SU-DHL-6 (cell line): Measurements from ENCODE around the gene KLF8.

ENCODE experiments used
- H2AFZ ChIP-seq: fragments of 200-600 bp; sonication (generic); 2 replicates; pipeline ENCODE4 v1.6.1; 2014; ENCODE audit warnings: low read depth, mild to moderate bottlenecking, moderate library complexity, mixed read lengths, antibody characterized with exemption, low read length; ENCODE audit not compliant: severe bottlenecking
- H3F3A ChIP-seq: fragments of 200-600 bp; shearing (Covaris generic); 2 replicates; pipeline ENCODE4 v1.6.0; 2016; ENCODE audit warnings: antibody characterized with exemption, mild to moderate bottlenecking; ENCODE audit not compliant: insufficient read depth
- H3K27ac ChIP-seq: fragments of 200-600 bp; sonication (generic); 2 replicates; pipeline ENCODE4 v1.5.1; 2016; ENCODE audit warnings: low read depth, mild to moderate bottlenecking, low read length, moderate library complexity, mixed read lengths
- H3K27me3 ChIP-seq: fragments of 200-600 bp; sonication (generic), shearing (Covaris generic); 2 replicates; pipeline ENCODE4 v1.6.0; 2014; ENCODE audit warnings: mild to moderate bottlenecking, low read length
- H3K36me3 ChIP-seq: fragments of 200-600 bp; sonication (generic); 2 replicates; pipeline ENCODE4 v1.6.1; 2014; ENCODE audit warnings: mild to moderate bottlenecking, low read length, mixed read lengths
- H3K4me2 ChIP-seq: fragments of 300-600, 200-600 bp; shearing (Covaris generic), sonication (generic); 2 replicates; pipeline ENCODE4 v1.6.0; 2014; ENCODE audit warnings: low read length, low read depth, mild to moderate bottlenecking; ENCODE audit not compliant: poor library complexity, severe bottlenecking
- H3K4me3 ChIP-seq: fragments of 200-600 bp; sonication (generic); 2 replicates; pipeline ENCODE4 v1.5.1; 2014; ENCODE audit warnings: antibody characterized with exemption, low read length, mild to moderate bottlenecking, mixed read lengths; ENCODE audit not compliant: insufficient read depth, poor library complexity, severe bottlenecking
- H3K79me2 ChIP-seq: fragments of 200-600 bp; sonication (generic); 2 replicates; pipeline ENCODE4 v1.6.1; 2014; ENCODE audit warnings: mild to moderate bottlenecking, low read length, moderate library complexity; ENCODE audit not compliant: insufficient read depth
- H3K9ac ChIP-seq: fragments of 200-600 bp; sonication (generic); 2 replicates; pipeline ENCODE4 v1.7.0; 2014; ENCODE audit warnings: mild to moderate bottlenecking, low read length
- H3K9me2 ChIP-seq: fragments of 200-600 bp; sonication (generic); replicated peaks from 2 replicates; pipeline ENCODE4 v1.6.1; 2014; ENCODE audit warnings: low read length; ENCODE audit not compliant: insufficient read depth
- H3K9me3 ChIP-seq: fragments of 200-600 bp; sonication (generic); 2 replicates; pipeline ENCODE4 v1.6.1; 2014; ENCODE audit warnings: low read length, mixed read lengths; ENCODE audit not compliant: insufficient read depth
- H4K20me1 ChIP-seq: fragments of 200-600 bp; sonication (generic); 2 replicates; pipeline ENCODE4 v1.6.1; 2014; ENCODE audit warnings: low read depth, mild to moderate bottlenecking, antibody characterized with exemption, low read length, moderate library complexity, mixed read lengths
- CTCF ChIP-seq: fragments of 200-600 bp; sonication (generic); IDR thresholded peaks from one replicate; pipeline ENCODE4 v1.5.1; 2017; ENCODE audit warnings: antibody characterized with exemption, mild to moderate bottlenecking, low read length, moderate library complexity; ENCODE audit not compliant: insufficient read depth, poor library complexity, severe bottlenecking
- EZH2phosphoT487 ChIP-seq: fragments of 200-600 bp; sonication (generic), shearing (Covaris generic); conservative IDR thresholded peaks from 2 replicates; pipeline ENCODE4 v1.6.1; 2018; ENCODE audit warnings: mild to moderate bottlenecking, antibody characterized with exemption, low read length, moderate library complexity, mixed read lengths

KLF8 gene

GRCh38 chrX:56318076-56318475 lies 85.9 kb downstream of the KLF8 start:
- Histone ChIP-seq H4K20me1 (no peaks in the 10 kb centered on the region), H3K27me3 (no peaks in the 10 kb centered on the region), H2AFZ (no peak overlapping the region), H3K79me2 (no peaks in the 10 kb centered on the region), H3K9ac (no peak overlapping the region), H3F3A (no peaks in the 10 kb centered on the region), H3K27ac (no peak overlapping the region), H3K9me3 (no peaks in the 10 kb centered on the region), H3K4me3 (no peak overlapping the region), H3K9me2 (no peaks in the 10 kb centered on the region), H3K36me3 (no peaks in the 10 kb centered on the region), H3K4me2 (no peak overlapping the region)
- TF ChIP-seq CTCF (no peak), EZH2phosphoT487 (no peak)

GRCh38 chrX:56319165-56319564 lies 87.0 kb downstream of the KLF8 start:
- Histone ChIP-seq H3K36me3 (no peaks in the 10 kb centered on the region), H3K9ac (no peak overlapping the region), H3K4me3 (no peak overlapping the region), H3K79me2 (no peaks in the 10 kb centered on the region), H3K9me3 (no peaks in the 10 kb centered on the region), H2AFZ (no peak overlapping the region), H3K27me3 (no peaks in the 10 kb centered on the region), H3K4me2 (no peak overlapping the region), H3F3A (no peaks in the 10 kb centered on the region), H3K27ac (no peak overlapping the region), H4K20me1 (no peaks in the 10 kb centered on the region), H3K9me2 (no peaks in the 10 kb centered on the region)
- TF ChIP-seq EZH2phosphoT487 (no peak), CTCF (no peak)
